Measurements from ENCODE around the gene CTXN1.
A peak's percentile ranks its signal among the peaks of the same experiment; 100 is the strongest.

CTXN1 gene

GRCh38 chr19:7928334-7928706 is 2.4 kb upstream of the CTXN1 start:
- peaks cover 6 to 42% of the 10 kb centered on the region in 2 experiments; a peak in 2 of 3 replicates for H3K36me3 ChIP-seq (ENCODE audit: control insufficient read depth in 2 of 2, insufficient read depth in 1 of 2, low read length in 2 of 2)
- no peak overlapping the region for H3K27ac ChIP-seq (ENCODE audit: extremely low read depth, low read depth, low read length)
- no peaks in the 10 kb centered on the region for H3K9me3 ChIP-seq (ENCODE audit: control insufficient read depth, insufficient read depth, low read depth, low read length)
- POLR2A ChIA-PET = interaction anchor here (0.6 to 5.8 kb wide), 8 partner anchors 8 to 282 kb away, joined by 3 to 60 read pairs (median 6); partner anchors contain the start of genes MAP2K7, SNAPC2 and TIMM44
- no peak overlapping the region for H3K4me3 ChIP-seq (ENCODE audit: low read depth, low read length)
- H3K4me1 ChIP-seq (ENCODE audit: control insufficient read depth, insufficient read depth, low read length) = peaks cover 17% of the 10 kb centered on the region
- CTCF ChIA-PET = interaction anchor here (0.7 to 3.5 kb wide), 3 partner anchors 8 to 1580 kb away, joined by 4 to 25 read pairs (median 14); partner anchors contain the start of genes SNAPC2 and TIMM44
- TF ChIP-seq PATZ1 (tag by site-specific recombination; IDR thresholded peaks at IDR 0.05) (0 out of 2 replicates have a peak, but pooled peaks have one; percentile 3), ZNF19 (tag by site-specific recombination; IDR thresholded peaks at IDR 0.05; ENCODE audit: low read depth) (no peak)

GRCh38 chr19:7927605-7928333 is 1.8 kb upstream of the CTXN1 start:
- Histone ChIP-seq H3K4me3 (ENCODE audit: low read depth, low read length) (no peak overlapping the region), H3K36me3 (ENCODE audit: control insufficient read depth in 2 of 2, insufficient read depth in 1 of 2, low read length in 2 of 2) (peaks cover 6 to 42% of the 10 kb centered on the region in 2 experiments; a peak in 2 of 3 replicates), H3K9me3 (ENCODE audit: control insufficient read depth, insufficient read depth, low read depth, low read length) (no peaks in the 10 kb centered on the region), H3K4me1 (ENCODE audit: control insufficient read depth, insufficient read depth, low read length) (peaks cover 17% of the 10 kb centered on the region), H3K27ac (ENCODE audit: extremely low read depth, low read depth, low read length) (no peak overlapping the region)
- ChIA-PET POLR2A (interaction anchor here (0.7 to 5.8 kb wide), 5 partner anchors 10 to 75 kb away, joined by 3 to 60 read pairs (median 5); partner anchors contain the start of gene TIMM44), CTCF (interaction anchor here (0.7 to 3.5 kb wide), 5 partner anchors 16 to 1581 kb away, joined by 3 to 25 read pairs (median 4); partner anchors contain the start of gene TIMM44)
- TF ChIP-seq ZNF626 (tag by site-specific recombination; IDR thresholded peaks at IDR 0.05) = no peak
- TF ChIP-seq PRDM4 (tag by site-specific recombination; IDR thresholded peaks at IDR 0.05) = no peak
- peak; percentile 95 for TF ChIP-seq HIC1 (tag by site-specific recombination; IDR thresholded peaks at IDR 0.05)
- peak; percentile 91 for TF ChIP-seq ZFHX2 (tag by site-specific recombination; conservative IDR thresholded peaks at IDR 0.05)
- peak; percentile 36; the same call in 1 of the 2 replicates for TF ChIP-seq GLIS2 (tag by site-specific recombination; IDR thresholded peaks at IDR 0.05)
- TF ChIP-seq REPIN1 (tag by site-specific recombination; IDR thresholded peaks at IDR 0.05; ENCODE audit: low read depth) = no peak
- peak; percentile 78 for TF ChIP-seq EGR2 (tag by site-specific recombination; IDR thresholded peaks at IDR 0.05; ENCODE audit: low read depth)
- TF ChIP-seq ZBTB11 (tag by site-specific recombination; conservative IDR thresholded peaks at IDR 0.05; ENCODE audit: low read depth) = no peak
